Endodermal cell (in vitro differentiated cells): Measurements from ENCODE around the gene CRTC1. TPM values are rescaled to one million over a fixed set of nuclear protein-coding genes. Genes with fewer than 3 reads are reported as not detected.
A peak's percentile ranks its signal among the peaks of the same experiment; 100 is the strongest.

Experiments
- DNase-seq: peaks from one replicate; pipeline ENCODE4 v3.0.0-alpha.2; 2017
- H3K27ac ChIP-seq: 2 replicates; pipeline ENCODE4 v1.5.1; 2013; ENCODE audit warnings: mild to moderate bottlenecking, low read depth, low read length, moderate library complexity
- H3K27me3 ChIP-seq: 2 replicates; pipeline ENCODE4 v1.6.1; 2013; ENCODE audit warnings: mild to moderate bottlenecking, low read length, moderate library complexity; ENCODE audit not compliant: insufficient read depth, control insufficient read depth, poor library complexity, severe bottlenecking
- H3K36me3 ChIP-seq: 2 replicates; pipeline ENCODE4 v1.7.0; 2013; ENCODE audit warnings: mild to moderate bottlenecking, low read length, moderate library complexity; ENCODE audit not compliant: control insufficient read depth, insufficient read depth
- H3K4me1 ChIP-seq: one replicate; pipeline ENCODE4 v1.7.0; 2013; ENCODE audit warnings: low read length; ENCODE audit not compliant: control insufficient read depth, insufficient read depth
- H3K4me3 ChIP-seq: 2 replicates; pipeline ENCODE4 v1.5.1; 2013; ENCODE audit warnings: mild to moderate bottlenecking, low read length, moderate library complexity
- H3K9ac ChIP-seq: 2 replicates; pipeline ENCODE4 v1.6.1; 2013; ENCODE audit warnings: mild to moderate bottlenecking, low read length, moderate library complexity; ENCODE audit not compliant: poor library complexity, severe bottlenecking; ENCODE audit errors: extremely low read depth
- H3K9me3 ChIP-seq: 2 replicates; pipeline ENCODE4 v1.6.1; 2013; ENCODE audit warnings: mild to moderate bottlenecking, low read length, moderate library complexity; ENCODE audit not compliant: control insufficient read depth
- H3K27ac Mint-ChIP-seq: 2 replicates; pipeline ENCODE4 v1.8.0; 2020; ENCODE audit warnings: mixed read lengths
- H3K27me3 Mint-ChIP-seq: 2 replicates; pipeline ENCODE4 v1.8.0; 2021; ENCODE audit warnings: mild to moderate bottlenecking, mixed read lengths; ENCODE audit not compliant: insufficient read depth
- H3K36me3 Mint-ChIP-seq: 2 replicates; pipeline ENCODE4 v1.8.0; 2020; ENCODE audit warnings: low read depth, mixed read lengths
- H3K4me1 Mint-ChIP-seq: 2 replicates; pipeline ENCODE4 v1.8.0; 2020; ENCODE audit warnings: mixed read lengths
- H3K4me3 Mint-ChIP-seq: 2 replicates; pipeline ENCODE4 v1.8.0; 2020; ENCODE audit warnings: mild to moderate bottlenecking, moderate library complexity, mixed read lengths
- H3K9me3 Mint-ChIP-seq: 2 replicates; pipeline ENCODE4 v1.8.0; 2020; ENCODE audit warnings: mild to moderate bottlenecking, mixed read lengths
- WGBS, 2 experiments: methylation state at CpG; one replicate each; pipeline versions ENCODE4 v1.1.5 to v1.1.7; 2013; ENCODE audit warnings: missing lambda C conversion rate in 2 of 2, mixed read lengths in 1 of 2; ENCODE audit not compliant: insufficient coverage in 1 of 2, insufficient read length in 1 of 2; 5-methylcytosine and 5-hydroxymethylcytosine counted together
- total RNA-seq, 2 donors: library from RNA; stranded (reverse); fragmentation: NEBNext Ultra II Directional in 1 of 2; extraction: Animal tissue kit (Norgen Biotek cat#: 25700) in 1 of 2; gene quantifications; 2 replicates in 1 of 2; 3 replicates in 1 of 2; pipeline ENCODE4 v1.2.1, GENCODE V29; 2021
- TF ChIP-seq, protein P1 (sequence below): fragments of 200-600 bp; sonication (generic); conservative IDR thresholded peaks from 2 replicates; pipeline ENCODE4 v1.5.0; 2021; ENCODE audit warnings: antibody characterized with exemption, mild to moderate bottlenecking

The CRTC1 gene
- total RNA-seq, 2 donors from 2014 or later, result 26.6 to 29.7 TPM

GRCh38 chr19:18769989-18770528 is 86.6 kb downstream of the CRTC1 start:
- H3K4me1 Mint-ChIP-seq, result no peaks in the 10 kb centered on the region
- TF ChIP-seq, protein P1, sequence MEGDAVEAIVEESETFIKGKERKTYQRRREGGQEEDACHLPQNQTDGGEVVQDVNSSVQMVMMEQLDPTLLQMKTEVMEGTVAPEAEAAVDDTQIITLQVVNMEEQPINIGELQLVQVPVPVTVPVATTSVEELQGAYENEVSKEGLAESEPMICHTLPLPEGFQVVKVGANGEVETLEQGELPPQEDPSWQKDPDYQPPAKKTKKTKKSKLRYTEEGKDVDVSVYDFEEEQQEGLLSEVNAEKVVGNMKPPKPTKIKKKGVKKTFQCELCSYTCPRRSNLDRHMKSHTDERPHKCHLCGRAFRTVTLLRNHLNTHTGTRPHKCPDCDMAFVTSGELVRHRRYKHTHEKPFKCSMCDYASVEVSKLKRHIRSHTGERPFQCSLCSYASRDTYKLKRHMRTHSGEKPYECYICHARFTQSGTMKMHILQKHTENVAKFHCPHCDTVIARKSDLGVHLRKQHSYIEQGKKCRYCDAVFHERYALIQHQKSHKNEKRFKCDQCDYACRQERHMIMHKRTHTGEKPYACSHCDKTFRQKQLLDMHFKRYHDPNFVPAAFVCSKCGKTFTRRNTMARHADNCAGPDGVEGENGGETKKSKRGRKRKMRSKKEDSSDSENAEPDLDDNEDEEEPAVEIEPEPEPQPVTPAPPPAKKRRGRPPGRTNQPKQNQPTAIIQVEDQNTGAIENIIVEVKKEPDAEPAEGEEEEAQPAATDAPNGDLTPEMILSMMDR, result peak; percentile 48
- H3K4me3 ChIP-seq, result no peak overlapping the region
- no peaks in the 10 kb centered on the region for H3K9me3 ChIP-seq
- H3K4me3 Mint-ChIP-seq, result no peak overlapping the region
- H3K4me1 ChIP-seq, result no peaks in the 10 kb centered on the region
- no peak overlapping the region for H3K27ac ChIP-seq
- H3K9ac ChIP-seq, result no peak overlapping the region
- no peaks in the 10 kb centered on the region for H3K36me3 ChIP-seq
- H3K9me3 Mint-ChIP-seq, result no peaks in the 10 kb centered on the region
- no peak overlapping the region for H3K27ac Mint-ChIP-seq
- no peak for DNase-seq
- H3K36me3 Mint-ChIP-seq, result no peaks in the 10 kb centered on the region
- 91% methylated on average over 9 to 15 of the region's 15 CpGs for WGBS, 2 experiments
- peaks cover 43% of the 10 kb centered on the region for H3K27me3 Mint-ChIP-seq
- peaks cover 29% of the 10 kb centered on the region for H3K27me3 ChIP-seq

DNA sequence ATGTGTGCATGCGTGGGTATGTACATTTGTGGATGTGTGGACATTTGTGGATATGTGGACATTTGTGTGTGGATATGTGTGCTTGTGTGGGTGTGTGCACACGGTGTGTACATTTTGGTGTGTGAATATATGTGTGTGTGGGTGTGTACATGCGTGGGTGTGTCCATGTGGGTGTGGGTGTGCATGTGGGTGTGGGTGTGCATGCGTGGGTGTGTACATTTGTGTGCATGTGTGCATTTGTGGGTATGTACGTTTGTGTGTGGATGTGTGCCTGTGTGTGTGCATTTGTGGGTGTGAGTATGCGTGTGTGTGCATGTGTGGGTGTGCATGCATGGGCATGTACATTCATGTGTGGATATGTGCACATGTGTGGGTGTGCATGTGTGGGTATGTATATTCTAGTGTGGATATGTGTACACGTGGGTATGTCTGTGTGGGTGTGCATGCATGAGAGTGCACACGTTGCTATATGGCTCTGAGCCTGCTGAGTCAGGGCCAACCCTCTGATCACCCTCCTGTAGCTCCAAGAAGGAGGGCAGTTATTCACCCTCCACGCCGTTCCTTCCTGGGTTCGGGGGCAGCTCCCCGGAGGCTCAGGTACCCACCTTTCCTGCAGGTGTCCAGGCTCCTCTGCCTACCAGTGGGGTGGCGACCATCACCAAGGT is 87.3 kb downstream of the CRTC1 start:
- Mint-ChIP-seq H3K27ac (no peak overlapping the region), H3K27me3 (peaks cover 43% of the 10 kb centered on the region), H3K9me3 (no peaks in the 10 kb centered on the region), H3K4me3 (no peak overlapping the region), H3K4me1 (no peaks in the 10 kb centered on the region), H3K36me3 (no peaks in the 10 kb centered on the region)
- H3K36me3 ChIP-seq, result no peaks in the 10 kb centered on the region
- DNase-seq, result no peak
- no peaks in the 10 kb centered on the region for H3K9me3 ChIP-seq
- H3K27me3 ChIP-seq, result peaks cover 31% of the 10 kb centered on the region
- TF ChIP-seq, protein P1, result no peak
- H3K9ac ChIP-seq, result no peak overlapping the region
- WGBS, 2 experiments, result 83 to 86% methylated on average over 12 to 13 of the region's 13 CpGs
- H3K4me1 ChIP-seq, result no peaks in the 10 kb centered on the region
- H3K27ac ChIP-seq, result no peak overlapping the region
- no peak overlapping the region for H3K4me3 ChIP-seq

- Mint-ChIP-seq H3K27ac (no peak overlapping the region), H3K27me3 (peaks cover 49% of the 10 kb centered on the region), H3K9me3 (no peaks in the 10 kb centered on the region), H3K4me3 (no peak overlapping the region), H3K36me3 (no peaks in the 10 kb centered on the region), H3K4me1 (no peaks in the 10 kb centered on the region)
- Histone ChIP-seq H3K27me3 (peaks cover 39% of the 10 kb centered on the region), H3K4me1 (no peaks in the 10 kb centered on the region), H3K9ac (no peak overlapping the region), H3K36me3 (no peaks in the 10 kb centered on the region), H3K9me3 (no peaks in the 10 kb centered on the region), H3K4me3 (no peak overlapping the region), H3K27ac (no peak overlapping the region)
- 78 to 83% methylated on average over 25 to 36 of the region's 36 CpGs for WGBS, 2 experiments
- DNase-seq, result peak; percentile 80
- TF ChIP-seq, protein P1, result peak; percentile 75
Observed at GRCh38 chr19:18771328-18772242, 88.1 kb downstream of the CRTC1 start.
